Naive thymus-derived CD4-positive, alpha-beta T cell (primary cell): ENCODE measurements around the gene MATN1. TPM values are rescaled to one million over a fixed set of nuclear protein-coding genes. Genes with fewer than 3 reads are reported as not detected.
"Not testable (repeated sequence)": the region's sequence is repeated elsewhere in the genome, so short reads cannot be mapped to it uniquely, and the experiment has no call there.

Experiments used
- ATAC-seq: fragments of 150-1000 bp; cut with Tn5 transposase; 2 replicates; pipeline ENCODE4 v1.10.0; 2021; ENCODE audit warnings: mild to moderate bottlenecking, moderate library complexity
- CTCF ChIA-PET: fragments of 350-600 bp; sonication (Branson Sonifier 250); formaldehyde crosslinking; loops from one replicate; lab custom pipeline; 2021; ENCODE audit warnings: antibody characterized with exemption; lab: Charles Lee
- POLR2A ChIA-PET: fragments of 350-600 bp; sonication (Branson Sonifier 250); formaldehyde crosslinking; loops from one replicate; lab custom pipeline; 2021; ENCODE audit warnings: antibody characterized with exemption, inconsistent platforms; lab: Charles Lee
- DNase-seq, 9 donors: peaks; one replicate each; pipeline versions ENCODE4 v3.0.0 to v3.0.0-alpha.2; 2020 to 2022; ENCODE audit warnings: mixed read lengths in 1 of 9
- H3K27ac ChIP-seq: one replicate; pipeline ENCODE4 v1.7.0; 2013; ENCODE audit warnings: mild to moderate bottlenecking, low read depth, low read length, moderate library complexity
- H3K27me3 ChIP-seq, 2 donors: one replicate each; pipeline ENCODE4 v1.7.0; 2013; ENCODE audit warnings: low read length in 2 of 2, mild to moderate bottlenecking in 2 of 2, moderate library complexity in 2 of 2; ENCODE audit not compliant: control insufficient read depth in 2 of 2, insufficient read depth in 2 of 2
- H3K36me3 ChIP-seq, 3 experiments: 1 replicate in 2 of 3; 2 replicates in 1 of 3; pipeline ENCODE4 v1.7.0; 2013; ENCODE audit warnings: low read length in 3 of 3, mild to moderate bottlenecking in 3 of 3, moderate library complexity in 1 of 3; ENCODE audit not compliant: insufficient read depth in 3 of 3, control insufficient read depth in 2 of 3
- H3K4me1 ChIP-seq, 2 donors: one replicate each; pipeline ENCODE4 v1.7.0; 2013; ENCODE audit warnings: low read length in 2 of 2, mild to moderate bottlenecking in 2 of 2, moderate library complexity in 1 of 2; ENCODE audit not compliant: control insufficient read depth in 2 of 2, insufficient read depth in 2 of 2
- H3K4me3 ChIP-seq: 2 replicates; pipeline ENCODE4 v1.7.0; 2013; ENCODE audit warnings: mild to moderate bottlenecking, low read length
- H3K9me3 ChIP-seq, 3 experiments: 1 replicate in 2 of 3; 2 replicates in 1 of 3; pipeline ENCODE4 v1.7.0; 2013; ENCODE audit warnings: low read length in 3 of 3; ENCODE audit not compliant: control insufficient read depth in 2 of 3
- H3K27ac Mint-ChIP-seq, 9 donors: one replicate each; pipeline ENCODE4 v1.8.0; 2020 to 2022; ENCODE audit warnings: mixed read lengths in 9 of 9, mild to moderate bottlenecking in 8 of 9, moderate library complexity in 5 of 9, inconsistent platforms in 2 of 9
- H3K27me3 Mint-ChIP-seq, 5 donors: one replicate each; pipeline ENCODE4 v1.8.0; 2021 to 2022; ENCODE audit warnings: mixed read lengths in 5 of 5, mild to moderate bottlenecking in 1 of 5
- H3K36me3 Mint-ChIP-seq, 5 donors: one replicate each; pipeline ENCODE4 v1.8.0; 2020 to 2022; ENCODE audit warnings: mixed read lengths in 5 of 5, mild to moderate bottlenecking in 3 of 5, inconsistent platforms in 1 of 5
- H3K4me1 Mint-ChIP-seq, 7 donors: one replicate each; pipeline ENCODE4 v1.8.0; 2020 to 2022; ENCODE audit warnings: mixed read lengths in 7 of 7, mild to moderate bottlenecking in 3 of 7, inconsistent platforms in 1 of 7
- H3K4me3 Mint-ChIP-seq, 10 donors: one replicate each; pipeline ENCODE4 v1.8.0; 2020 to 2022; ENCODE audit warnings: mild to moderate bottlenecking in 10 of 10, mixed read lengths in 10 of 10, moderate library complexity in 6 of 10, inconsistent platforms in 2 of 10
- H3K9me3 Mint-ChIP-seq, 11 donors: one replicate each; pipeline ENCODE4 v1.8.0; 2020 to 2022; ENCODE audit warnings: mixed read lengths in 11 of 11, mild to moderate bottlenecking in 4 of 11, inconsistent platforms in 1 of 11, moderate library complexity in 1 of 11
- intact Hi-C, 2 donors: fragments of 100-400 bp; cut with micrococcal nuclease; formaldehyde crosslinking; loops; one replicate each; pipeline ENCODE4 v1.15.1; 2023
- polyA plus RNA-seq, 2 donors: library from polyadenylated mRNA; unstranded; fragments of 300-500 nt; fragmentation: Illumina TruSeq; gene quantifications; one replicate each; pipeline ENCODE4 v1.2.3, GENCODE V29; 2021
- total RNA-seq, 6 experiments: library from RNA in 5 of 6; stranded (reverse) in 5 of 6; gene quantifications; 1 replicate in 5 of 6; 2 replicates in 1 of 6; pipeline ENCODE4 v1.2.3 and lab custom pipeline; 2021 to 2026

MATN1 gene
- total and polyA plus RNA-seq, 7 experiments from 2014 or later, result 0.08 to 3.6 (median 0.22) TPM; not detected in 2

- H3K27me3 ChIP-seq, H3K36me3 Mint-ChIP-seq, POLR2A ChIA-PET, H3K4me1 ChIP-seq, DNase-seq, H3K4me3 Mint-ChIP-seq, H3K9me3 ChIP-seq, H3K36me3 ChIP-seq, H3K9me3 Mint-ChIP-seq, intact Hi-C loops, ATAC-seq, H3K27ac ChIP-seq, H3K4me3 ChIP-seq: not testable (repeated sequence)
- Mint-ChIP-seq H3K4me1 (peaks cover 6 to 20% (median 15%) of the 10 kb centered on the region in 7 donors), H3K27ac (peak overlapping the region in 1 of 9 donors; percentile 80), H3K27me3 (peaks cover 15 to 52% (median 29%) of the 10 kb centered on the region in 5 donors)
- CTCF ChIA-PET, result interaction anchor here (0.6 kb wide), 1 partner anchor 12 kb away, joined by 6 read pairs; no protein-coding TSS in a partner anchor
Observed at GRCh38 chr1:30688516-30688915, 34.9 kb downstream of the MATN1 start.

GRCh38 chr1:30687886-30688285 is 35.5 kb downstream of the MATN1 start:
- Histone ChIP-seq H3K4me3 (no peak overlapping the region), H3K27ac (no peak overlapping the region), H3K4me1 (peaks cover 0 to 8% of the 10 kb centered on the region in 2 donors), H3K36me3 (no peaks in the 10 kb centered on the region), H3K27me3 (peaks cover 0 to 9% of the 10 kb centered on the region in 2 donors), H3K9me3 (no peaks in the 10 kb centered on the region)
- peaks cover 0 to 2% (median 0%) of the 10 kb centered on the region in 11 donors for H3K9me3 Mint-ChIP-seq
- ChIA-PET POLR2A (no interaction called here), CTCF (no interaction called here)
- intact Hi-C loops, result no loop called here
- peaks cover 21 to 58% (median 30%) of the 10 kb centered on the region in 5 donors for H3K27me3 Mint-ChIP-seq
- H3K36me3 Mint-ChIP-seq, result no peaks in the 10 kb centered on the region
- peaks cover 4 to 20% (median 14%) of the 10 kb centered on the region in 7 donors for H3K4me1 Mint-ChIP-seq
- DNase-seq, result no peak
- no peak overlapping the region for H3K27ac Mint-ChIP-seq
- no peak for ATAC-seq
- H3K4me3 Mint-ChIP-seq, result no peak overlapping the region

- peaks cover 0 to 2% (median 0%) of the 10 kb centered on the region in 11 donors for H3K9me3 Mint-ChIP-seq
- CTCF ChIA-PET, result interaction anchor here (0.6 kb wide), 1 partner anchor 8 kb away, joined by 3 read pairs; no protein-coding TSS in a partner anchor
- no peaks in the 10 kb centered on the region for H3K36me3 Mint-ChIP-seq
Observed at GRCh38 chr1:30686236-30686935, 37.0 kb downstream of the MATN1 start.

GRCh38 chr1:30685796-30686165 is 37.6 kb downstream of the MATN1 start:
- peaks cover 0 to 8% of the 10 kb centered on the region in 2 donors for H3K4me1 ChIP-seq
- intact Hi-C loops, result no loop called here
- peaks cover 0 to 2% (median 0%) of the 10 kb centered on the region in 11 donors for H3K9me3 Mint-ChIP-seq

More at GRCh38 chr1:30686236-30686935, 37.0 kb downstream of the MATN1 start:
- H3K4me1 Mint-ChIP-seq, result peaks cover 0 to 16% (median 11%) of the 10 kb centered on the region in 7 donors
- intact Hi-C loops, result no loop called here
- DNase-seq (no peak), ATAC-seq (no peak)
- Histone ChIP-seq H3K4me1 (peaks cover 0 to 8% of the 10 kb centered on the region in 2 donors), H3K27me3 (peaks cover 0 to 9% of the 10 kb centered on the region in 2 donors), H3K4me3 (no peak overlapping the region), H3K9me3 (no peaks in the 10 kb centered on the region), H3K36me3 (no peaks in the 10 kb centered on the region), H3K27ac (no peak overlapping the region)
- H3K27me3 Mint-ChIP-seq, result peaks cover 25 to 72% (median 44%) of the 10 kb centered on the region in 5 donors
- peak overlapping the region in 6 of 10 donors; percentile 7 to 80 (median 53) for H3K4me3 Mint-ChIP-seq
- peak overlapping the region in 2 of 9 donors; percentile 5 to 52 for H3K27ac Mint-ChIP-seq
- POLR2A ChIA-PET, result no interaction called here

GRCh38 chr1:30684881-30685795 is 38.2 kb downstream of the MATN1 start:
- ChIA-PET CTCF (no interaction called here), POLR2A (no interaction called here)
- H3K4me1 Mint-ChIP-seq, result peaks cover 0 to 16% (median 11%) of the 10 kb centered on the region in 7 donors
- no peak overlapping the region for H3K4me3 ChIP-seq
- peaks cover 0 to 2% (median 0%) of the 10 kb centered on the region in 11 donors for H3K9me3 Mint-ChIP-seq
- peak; percentile 74 for ATAC-seq
- peaks cover 0 to 8% of the 10 kb centered on the region in 2 donors for H3K4me1 ChIP-seq
- intact Hi-C loops, result no loop called here
- peak overlapping the region in 9 of 10 donors; percentile 44 to 80 (median 66) for H3K4me3 Mint-ChIP-seq
- H3K27ac ChIP-seq, result no peak overlapping the region
- H3K36me3 Mint-ChIP-seq, result no peaks in the 10 kb centered on the region
- peak overlapping the region in 1 of 9 donors; percentile 36 for H3K27ac Mint-ChIP-seq
- no peaks in the 10 kb centered on the region for H3K9me3 ChIP-seq
- peak in 2 of 9 donors; percentile 7 to 28 for DNase-seq
- H3K27me3 ChIP-seq, result peaks cover 0 to 9% of the 10 kb centered on the region in 2 donors
- peaks cover 25 to 72% (median 45%) of the 10 kb centered on the region in 5 donors for H3K27me3 Mint-ChIP-seq
- H3K36me3 ChIP-seq, result no peaks in the 10 kb centered on the region

More at GRCh38 chr1:30685796-30686165, 37.6 kb downstream of the MATN1 start:
- ChIA-PET POLR2A (no interaction called here), CTCF (no interaction called here)
- peaks cover 0 to 9% of the 10 kb centered on the region in 2 donors for H3K27me3 ChIP-seq
- DNase-seq, result no peak
- peaks cover 25 to 72% (median 45%) of the 10 kb centered on the region in 5 donors for H3K27me3 Mint-ChIP-seq
- H3K4me3 ChIP-seq, result no peak overlapping the region
- no peaks in the 10 kb centered on the region for H3K9me3 ChIP-seq
- H3K4me1 Mint-ChIP-seq, result peaks cover 0 to 16% (median 11%) of the 10 kb centered on the region in 7 donors
- H3K36me3 Mint-ChIP-seq, result no peaks in the 10 kb centered on the region
- H3K27ac Mint-ChIP-seq, result peak overlapping the region in 1 of 9 donors; percentile 5
- peak overlapping the region in 8 of 10 donors; percentile 32 to 80 (median 66) for H3K4me3 Mint-ChIP-seq
- no peak overlapping the region for H3K27ac ChIP-seq
- no peaks in the 10 kb centered on the region for H3K36me3 ChIP-seq
- ATAC-seq, result no peak

GRCh38 chr1:30684259-30684658 is 39.1 kb downstream of the MATN1 start:
- Mint-ChIP-seq H3K36me3 (no peaks in the 10 kb centered on the region), H3K9me3 (peaks cover 0 to 2% (median 0%) of the 10 kb centered on the region in 11 donors), H3K27me3 (peaks cover 25 to 69% (median 45%) of the 10 kb centered on the region in 5 donors), H3K27ac (peak overlapping the region in 1 of 9 donors; percentile 8), H3K4me1 (peaks cover 0 to 16% (median 11%) of the 10 kb centered on the region in 7 donors), H3K4me3 (peak overlapping the region in 5 of 10 donors; percentile 39 to 80 (median 61))
- Histone ChIP-seq H3K27ac (no peak overlapping the region), H3K4me1 (peaks cover 0 to 8% of the 10 kb centered on the region in 2 donors), H3K9me3 (peaks cover 0 to 7% (median 0%) of the 10 kb centered on the region in 3 experiments), H3K27me3 (peaks cover 0 to 9% of the 10 kb centered on the region in 2 donors), H3K36me3 (no peaks in the 10 kb centered on the region), H3K4me3 (no peak overlapping the region)
- ChIA-PET CTCF (no interaction called here), POLR2A (no interaction called here)
- DNase-seq, result no peak
- intact Hi-C loops, result no loop called here
- ATAC-seq, result no peak
